D721Med (cell line): Measurements from ENCODE around the gene RPL18.

Experiments used
- DNase-seq: peaks from one replicate; pipeline ENCODE4 v3.0.0; 2011; ENCODE audit warnings: low spot score; ENCODE audit not compliant: insufficient read length
- FAIRE-seq: peaks from 2 replicates; lab custom pipeline; 2011; peaks lifted over from hg19 to GRCh38; lab: Jason Lieb, UNC
- TF ChIP-seq, protein P1 (sequence below): IDR thresholded peaks from 2 replicates; pipeline ENCODE4 v1.5.1; 2012; ENCODE audit warnings: mild to moderate bottlenecking, control low read depth; ENCODE audit not compliant: insufficient read depth; ENCODE audit errors: missing control alignments

The RPL18 gene

DNA sequence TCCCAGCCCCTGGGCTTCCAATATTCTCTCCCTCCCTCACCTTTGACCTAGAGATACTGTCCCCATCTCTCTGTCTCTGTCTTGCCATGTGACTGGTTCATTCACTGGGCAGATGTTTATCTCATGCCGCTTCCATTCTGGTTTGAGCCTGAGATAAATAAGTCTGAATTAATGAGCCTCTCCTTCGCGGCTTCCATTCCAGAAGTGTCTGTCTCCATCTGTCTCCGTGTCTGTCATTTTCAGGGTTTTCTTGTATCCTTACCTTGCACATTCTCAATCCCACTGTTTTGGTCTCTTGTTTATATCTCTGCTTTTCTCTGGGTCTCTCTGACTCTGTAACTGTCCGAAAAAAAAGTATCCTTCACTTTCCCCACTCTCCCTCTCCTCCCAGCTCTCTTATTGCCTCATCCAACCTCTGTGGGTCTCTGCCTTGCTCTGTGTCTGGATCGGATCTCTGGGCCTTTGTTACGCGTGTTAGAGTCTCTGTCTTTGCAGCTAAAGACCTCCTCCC, 4.6 kb upstream of the RPL18 start:
- TF ChIP-seq, protein P1, sequence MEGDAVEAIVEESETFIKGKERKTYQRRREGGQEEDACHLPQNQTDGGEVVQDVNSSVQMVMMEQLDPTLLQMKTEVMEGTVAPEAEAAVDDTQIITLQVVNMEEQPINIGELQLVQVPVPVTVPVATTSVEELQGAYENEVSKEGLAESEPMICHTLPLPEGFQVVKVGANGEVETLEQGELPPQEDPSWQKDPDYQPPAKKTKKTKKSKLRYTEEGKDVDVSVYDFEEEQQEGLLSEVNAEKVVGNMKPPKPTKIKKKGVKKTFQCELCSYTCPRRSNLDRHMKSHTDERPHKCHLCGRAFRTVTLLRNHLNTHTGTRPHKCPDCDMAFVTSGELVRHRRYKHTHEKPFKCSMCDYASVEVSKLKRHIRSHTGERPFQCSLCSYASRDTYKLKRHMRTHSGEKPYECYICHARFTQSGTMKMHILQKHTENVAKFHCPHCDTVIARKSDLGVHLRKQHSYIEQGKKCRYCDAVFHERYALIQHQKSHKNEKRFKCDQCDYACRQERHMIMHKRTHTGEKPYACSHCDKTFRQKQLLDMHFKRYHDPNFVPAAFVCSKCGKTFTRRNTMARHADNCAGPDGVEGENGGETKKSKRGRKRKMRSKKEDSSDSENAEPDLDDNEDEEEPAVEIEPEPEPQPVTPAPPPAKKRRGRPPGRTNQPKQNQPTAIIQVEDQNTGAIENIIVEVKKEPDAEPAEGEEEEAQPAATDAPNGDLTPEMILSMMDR = no peak
- FAIRE-seq (no peak), DNase-seq (no peak)

DNA sequence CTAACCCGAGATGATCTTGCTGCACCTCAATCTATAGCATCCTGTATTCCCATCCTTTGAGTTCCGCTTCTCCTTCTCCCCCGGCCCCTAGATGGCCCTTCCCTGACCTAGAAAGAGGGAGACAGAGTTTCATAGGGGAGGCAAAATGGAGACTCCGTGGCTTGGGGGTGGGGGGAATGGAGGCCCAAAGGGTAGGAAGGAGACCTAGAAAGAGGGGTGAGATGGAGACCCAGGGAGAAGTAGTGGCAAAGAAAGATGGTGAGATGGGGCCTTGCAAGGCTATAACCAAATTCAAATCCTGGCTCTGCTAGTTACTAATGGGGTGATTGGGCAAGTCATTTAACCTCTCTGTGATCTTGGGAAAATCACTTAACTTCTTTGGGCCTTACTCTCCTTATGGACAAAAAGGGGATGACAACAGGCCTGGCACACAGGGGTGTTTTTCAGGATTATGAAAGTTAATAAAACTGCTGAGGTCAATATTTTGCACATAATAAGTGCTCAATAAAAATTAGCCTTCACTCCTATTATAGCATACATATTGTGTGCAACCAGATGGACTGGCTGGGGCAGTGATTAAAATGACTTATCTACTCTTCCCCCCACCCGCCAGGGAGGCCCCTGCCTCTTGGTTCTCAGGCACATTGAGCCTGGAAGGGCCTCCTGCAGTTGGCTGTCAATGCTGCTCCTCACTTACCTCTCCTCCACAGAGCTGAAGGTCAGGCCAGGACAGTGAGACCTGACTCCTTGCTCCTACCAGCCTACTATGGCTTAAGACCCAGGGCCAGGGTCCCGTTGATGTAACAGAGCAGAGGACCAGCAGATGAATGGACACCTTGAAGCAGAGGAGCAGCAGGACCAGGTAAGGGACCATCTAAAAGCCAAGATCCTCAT, 961 bp upstream of the RPL18 start:
- DNase-seq (no peak), FAIRE-seq (no peak)
- TF ChIP-seq, protein P1 = no peak

DNA sequence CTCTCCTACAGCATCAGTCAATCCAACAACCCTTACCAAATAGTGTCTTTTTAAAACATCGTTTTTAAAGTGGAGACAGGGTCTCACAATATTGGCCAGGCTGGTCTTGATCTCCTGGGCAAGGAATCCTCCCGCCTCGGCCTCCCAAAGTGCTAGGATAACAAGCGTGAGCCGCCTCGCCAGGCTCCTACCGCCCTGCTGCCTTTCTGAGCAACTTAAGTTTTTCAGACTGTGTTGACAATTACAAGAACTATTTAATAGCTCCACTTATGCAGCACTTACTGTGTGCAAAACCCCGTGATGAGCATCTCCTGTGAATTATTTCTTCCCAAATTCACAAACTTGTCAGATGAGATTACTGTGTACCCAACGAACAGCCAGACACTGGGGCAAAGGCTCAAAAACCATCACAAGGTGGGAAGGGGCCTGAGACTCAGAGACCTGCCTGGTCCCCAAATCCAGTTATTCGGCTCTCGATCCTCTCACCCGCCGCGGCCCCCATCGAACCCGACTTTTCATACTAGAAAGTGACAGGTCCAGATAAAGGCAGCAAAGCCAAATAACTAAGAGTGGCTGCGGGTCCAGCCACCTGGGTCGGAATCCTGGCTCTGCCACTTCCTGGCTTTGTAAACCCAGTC, 581 bp downstream of the RPL18 start:
- no peak for FAIRE-seq
- TF ChIP-seq, protein P1 = no peak
- DNase-seq = no peak

DNA sequence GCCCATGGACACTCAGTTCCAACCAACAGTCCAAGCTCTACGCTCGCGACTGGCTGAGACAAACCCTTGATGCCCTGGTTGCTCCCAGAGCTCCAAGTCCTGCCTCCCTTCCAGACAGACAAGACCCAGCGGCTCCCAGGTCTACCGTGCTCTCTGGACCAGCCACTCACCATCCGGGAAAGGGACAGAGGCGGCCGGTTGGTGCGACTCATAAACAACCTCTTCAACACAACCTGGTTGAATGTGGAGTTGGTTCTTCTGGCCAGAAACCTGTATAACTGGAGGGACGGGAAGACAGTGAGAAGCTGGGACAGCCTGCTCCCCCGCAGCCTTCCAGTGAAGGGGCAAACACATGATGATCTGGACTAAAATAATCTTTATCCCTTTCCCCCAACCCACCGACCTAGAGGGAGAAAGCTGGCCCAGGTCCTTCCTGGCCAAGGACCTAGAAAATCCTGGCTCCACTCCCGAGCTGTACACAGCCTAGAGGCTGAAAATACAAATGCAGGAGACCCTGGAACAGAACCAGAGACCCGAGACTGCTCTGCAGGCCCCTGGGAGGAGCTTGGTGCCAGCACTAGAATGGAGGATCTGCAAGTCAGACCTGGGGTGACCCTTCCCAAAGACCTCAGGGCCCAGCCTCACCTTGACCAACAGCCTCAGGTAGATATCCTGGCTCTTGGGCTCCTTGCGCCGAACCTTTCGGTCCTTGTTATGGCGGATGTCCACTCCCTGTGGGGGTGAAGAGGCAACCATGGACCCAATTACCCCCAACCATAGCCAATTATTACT, 1.6 kb downstream of the RPL18 start:
- no peak for DNase-seq
- TF ChIP-seq, protein P1 = no peak
- FAIRE-seq = no peak

DNA sequence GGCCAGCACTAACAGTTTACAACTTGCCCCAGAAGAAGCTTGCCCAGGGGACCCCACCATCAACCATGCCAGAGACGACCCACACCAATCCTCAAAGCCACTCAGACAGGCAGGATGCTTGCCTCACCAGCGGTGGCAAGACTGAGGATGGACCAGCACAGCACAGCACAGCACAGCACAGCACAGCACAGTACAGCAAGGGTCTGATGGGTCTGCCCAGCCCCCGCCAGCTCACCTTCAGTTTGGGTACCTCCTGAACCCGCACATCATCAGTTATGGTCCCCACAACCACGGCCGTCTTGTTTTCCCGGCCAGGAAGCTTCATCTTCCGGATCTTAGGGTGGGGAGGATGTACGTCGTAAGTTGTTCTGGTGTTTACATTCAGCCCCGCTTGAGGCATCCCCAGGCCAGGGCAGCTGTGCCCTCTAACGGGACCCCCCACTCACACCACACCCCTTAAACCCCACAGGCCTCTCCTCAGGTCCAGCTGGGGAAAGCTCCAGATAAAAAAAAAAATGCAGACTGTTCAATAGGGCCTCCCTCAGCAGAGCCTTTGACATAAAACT, 2.4 kb downstream of the RPL18 start:
- DNase-seq (no peak), FAIRE-seq (no peak)
- TF ChIP-seq, protein P1 = no peak

DNA sequence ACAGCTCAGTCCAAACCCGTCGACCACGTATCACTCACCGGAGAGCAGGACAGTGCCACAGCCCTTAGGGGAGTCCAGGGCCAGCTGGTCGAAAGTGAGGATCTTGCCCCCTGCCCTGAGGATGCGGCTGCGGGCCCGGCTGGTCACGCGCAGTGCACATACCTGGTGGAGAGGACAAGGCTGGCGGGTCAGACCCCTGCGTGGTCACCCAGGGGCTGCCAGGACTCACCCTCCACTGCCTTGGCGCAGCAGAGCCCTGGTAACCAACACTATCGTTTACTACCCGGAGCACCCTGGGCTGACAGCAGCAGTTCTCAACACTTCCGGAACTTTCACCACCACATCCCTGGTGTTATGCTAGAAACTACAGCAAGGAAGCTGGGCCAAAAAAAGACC, 2.9 kb downstream of the RPL18 start:
- DNase-seq (no peak), FAIRE-seq (no peak)
- TF ChIP-seq, protein P1 = no peak
